HG03108 (cell line): ENCODE results near the gene ZNF687.

Experiments
- ATAC-seq: cut with Tn5 transposase; IDR thresholded peaks from one replicate; pipeline ENCODE4 v1.9.1; 2021; ENCODE audit warnings: moderate library complexity; ENCODE audit not compliant: unreplicated experiment

Gene ZNF687

DNA sequence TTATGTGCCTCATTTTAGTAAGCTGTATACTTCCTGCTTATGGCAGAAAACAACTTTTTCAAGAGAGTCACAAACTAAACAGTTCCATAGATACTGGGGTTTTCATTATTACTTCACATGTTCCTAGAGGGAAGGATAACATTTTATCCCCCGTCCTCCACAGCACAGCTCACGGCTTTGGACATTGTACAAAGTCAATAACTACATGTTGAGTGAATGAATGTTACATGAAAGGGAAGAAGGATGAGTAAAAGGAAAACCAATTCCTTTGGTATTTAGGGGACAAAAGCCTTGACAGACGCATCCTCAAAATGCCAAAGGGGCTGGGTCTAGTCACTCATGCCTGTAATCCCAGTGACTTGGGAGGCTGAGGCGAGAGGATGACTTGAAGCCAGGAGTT lies 30.3 kb downstream of the ZNF687 start:
- ATAC-seq = no peak

- ATAC-seq = no peak
These were observed 30.7 kb downstream of the ZNF687 start for GRCh38 chr1:151312826-151313225.

GRCh38 chr1:151313501-151313900 lies 31.4 kb downstream of the ZNF687 start:
- ATAC-seq = no peak

DNA sequence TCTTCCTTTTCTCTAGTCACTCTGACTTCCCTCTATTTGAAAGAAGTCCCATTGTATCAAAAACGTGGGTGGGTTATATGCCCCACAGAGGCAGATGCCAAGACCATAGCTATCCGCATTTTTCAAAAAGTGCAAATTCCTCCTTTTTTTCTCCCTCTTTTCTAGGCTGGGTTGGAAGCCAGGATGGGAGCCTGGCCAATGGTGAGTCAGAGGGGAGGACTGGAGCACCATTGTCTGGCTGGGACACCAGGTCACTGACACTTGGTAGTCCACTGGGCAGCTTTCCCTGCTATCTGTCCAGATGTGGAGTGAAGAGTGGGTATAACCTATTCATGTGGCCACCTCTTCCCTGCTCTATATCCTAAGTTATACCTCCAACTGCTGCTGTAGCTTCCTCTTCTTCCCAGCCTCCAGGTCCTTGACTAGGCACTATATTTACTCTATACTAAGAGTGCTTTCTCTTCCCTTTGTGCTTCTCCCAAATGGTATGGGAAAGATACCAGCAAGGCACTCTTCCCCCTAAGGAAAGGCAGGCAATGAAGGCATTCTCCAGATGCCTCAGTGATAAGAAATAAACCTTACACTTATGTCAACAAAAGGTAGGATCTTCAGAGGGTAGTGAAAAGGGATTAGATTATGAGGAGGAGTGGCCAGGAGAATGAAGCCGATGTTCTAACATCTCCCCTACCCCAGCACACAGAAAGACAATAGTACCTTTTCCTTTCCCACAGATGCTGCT lies 32.2 kb downstream of the ZNF687 start:
- no peak for ATAC-seq

DNA sequence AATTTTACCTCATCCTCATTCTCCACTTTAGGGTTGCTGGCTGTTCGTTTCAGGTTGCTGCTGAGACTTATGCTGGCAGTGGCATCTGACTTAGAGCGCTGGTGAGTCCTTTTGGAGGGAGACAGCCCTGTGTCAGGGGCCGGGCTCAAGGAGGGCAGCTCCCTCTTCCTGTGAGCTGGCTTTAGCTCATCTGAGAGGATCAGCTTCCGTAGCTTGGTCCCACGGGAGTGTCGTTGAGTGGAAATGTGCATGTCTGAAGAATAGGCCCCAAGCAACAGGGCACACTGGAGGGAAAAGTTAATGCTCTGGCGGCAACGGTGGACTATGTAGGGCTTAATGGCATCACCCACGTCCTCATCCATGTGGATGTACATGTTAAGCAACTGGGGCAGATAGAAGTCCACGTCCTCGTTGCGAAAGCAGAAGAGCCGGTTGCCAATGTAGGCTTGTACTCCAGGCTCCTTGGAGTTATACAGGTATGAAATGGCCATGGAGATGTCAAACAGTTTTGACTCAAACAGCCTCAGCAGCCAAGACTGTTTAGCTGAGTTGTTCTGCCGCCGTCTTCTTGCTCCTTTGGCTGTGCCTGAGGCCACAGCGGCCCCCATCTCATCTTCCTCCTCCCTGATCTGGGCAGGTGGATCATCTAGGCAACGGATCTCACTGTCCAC lies 33.6 kb downstream of the ZNF687 start:
- ATAC-seq = no peak

DNA sequence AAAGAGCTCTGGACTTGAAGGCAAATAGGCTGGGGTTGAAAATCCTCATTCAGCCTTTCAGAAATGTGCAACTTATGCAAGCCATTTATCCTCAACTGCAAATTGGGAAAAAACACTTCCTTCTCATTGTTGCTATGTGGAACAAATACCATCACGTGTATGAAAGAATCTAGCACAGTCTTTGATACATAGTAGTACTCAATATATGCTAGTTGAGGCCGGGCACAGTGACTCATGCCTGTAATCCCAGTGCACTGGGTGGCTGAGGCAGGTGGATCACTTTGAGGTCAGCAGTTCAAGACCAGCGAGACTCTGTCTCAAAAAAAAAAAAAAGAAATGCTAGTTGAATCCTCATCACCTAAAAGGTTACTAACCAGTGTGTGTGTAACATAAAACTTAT lies 36.9 kb downstream of the ZNF687 start:
- ATAC-seq = no peak

- no peak for ATAC-seq
These were observed 42.4 kb downstream of the ZNF687 start for GRCh38 chr1:151324390-151324930.

- ATAC-seq = no peak
These were observed 43.1 kb downstream of the ZNF687 start for GRCh38 chr1:151325231-151325630.

DNA sequence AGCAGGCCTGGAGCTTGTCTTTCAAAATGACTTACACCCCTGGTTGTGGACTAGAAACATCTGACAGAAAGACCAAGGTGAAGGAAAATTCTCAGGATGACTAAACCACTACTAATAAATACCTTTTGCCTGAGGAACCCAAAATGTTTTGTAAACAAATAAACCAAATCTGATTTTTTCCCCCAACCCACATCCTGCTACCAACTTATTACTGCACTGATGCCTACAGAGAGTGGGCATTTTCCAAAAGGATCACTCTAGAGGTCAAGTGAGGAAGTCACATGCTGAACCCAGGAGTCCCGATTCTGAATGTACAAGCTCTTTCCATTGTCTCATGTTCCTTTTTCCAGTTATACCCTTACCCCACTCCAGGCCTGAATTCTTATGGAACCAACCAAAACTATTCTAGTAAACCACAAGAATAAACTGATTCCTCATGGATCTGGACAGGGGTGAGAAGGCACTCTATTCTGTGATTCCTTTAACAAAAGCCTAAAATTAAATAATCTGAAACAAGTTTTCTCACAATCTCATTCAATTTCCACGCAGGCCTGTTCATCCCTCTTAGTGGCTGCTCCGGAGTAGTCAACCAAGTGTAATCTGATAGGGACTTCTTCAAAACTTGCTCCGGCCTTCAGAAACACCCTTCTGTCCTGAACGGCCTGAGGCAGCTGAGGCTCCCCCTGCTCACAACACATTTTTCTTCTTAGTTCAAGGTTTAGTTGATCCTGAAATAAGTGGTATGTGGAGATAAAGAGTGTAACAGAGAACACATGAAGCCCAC lies 43.7 kb downstream of the ZNF687 start:
- ATAC-seq = no peak

GRCh38 chr1:151326619-151327222 lies 44.6 kb downstream of the ZNF687 start:
- ATAC-seq = peak; percentile 52

GRCh38 chr1:151327223-151327902 lies 45.3 kb downstream of the ZNF687 start, which contains the start of gene PI4KB:
Gene PI4KB, minus strand, starts transcription at chr1:151327416. Its CDS starts 10,935 bp downstream, at chr1:151316481.
- peak; percentile 70 for ATAC-seq

- no peak for ATAC-seq
These were observed 46.0 kb downstream of the ZNF687 start for GRCh38 chr1:151327903-151328674.

DNA sequence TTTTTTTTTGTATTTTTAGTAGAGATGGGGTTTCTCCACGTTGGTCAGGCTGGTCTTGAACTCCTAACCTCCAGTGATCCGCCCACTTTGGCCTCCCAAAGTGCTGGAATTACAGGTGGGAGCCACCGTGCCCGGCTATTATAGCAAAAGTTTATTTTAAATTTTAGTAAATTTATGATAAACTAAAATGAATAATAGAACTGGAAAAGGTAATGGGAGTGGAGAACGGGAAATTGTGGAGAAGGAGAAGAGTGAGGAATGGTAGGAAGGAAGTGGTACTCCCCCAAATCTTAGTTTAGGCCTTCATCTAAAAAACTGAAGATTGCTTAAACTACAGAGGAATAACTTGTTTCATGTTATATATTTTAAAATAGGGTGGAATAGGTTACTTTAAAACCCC lies 52.7 kb downstream of the ZNF687 start:
- no peak for ATAC-seq

DNA sequence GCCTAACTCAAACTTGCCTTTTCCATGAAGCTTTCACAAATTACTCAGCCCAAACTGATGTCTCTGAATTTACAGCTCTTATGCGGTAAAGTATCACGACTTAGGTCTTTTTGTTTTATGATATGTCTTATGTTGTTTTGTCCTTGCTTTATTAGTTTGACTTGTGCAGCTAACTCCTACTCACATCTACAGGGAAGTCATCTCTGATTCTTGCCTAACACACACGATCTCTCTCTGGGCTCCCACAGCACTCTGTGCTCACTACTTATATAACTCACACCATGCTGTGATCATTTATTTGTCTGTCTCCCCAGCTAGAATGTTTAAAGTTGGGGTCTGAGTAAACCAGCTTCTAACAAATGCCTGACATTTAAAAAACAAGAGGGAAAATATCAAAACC lies 54.5 kb downstream of the ZNF687 start:
- no peak for ATAC-seq

- ATAC-seq = no peak
These were observed 59.0 kb downstream of the ZNF687 start for GRCh38 chr1:151340870-151341754.
